Measurements from ENCODE around the gene PDF.

The PDF gene

DNA sequence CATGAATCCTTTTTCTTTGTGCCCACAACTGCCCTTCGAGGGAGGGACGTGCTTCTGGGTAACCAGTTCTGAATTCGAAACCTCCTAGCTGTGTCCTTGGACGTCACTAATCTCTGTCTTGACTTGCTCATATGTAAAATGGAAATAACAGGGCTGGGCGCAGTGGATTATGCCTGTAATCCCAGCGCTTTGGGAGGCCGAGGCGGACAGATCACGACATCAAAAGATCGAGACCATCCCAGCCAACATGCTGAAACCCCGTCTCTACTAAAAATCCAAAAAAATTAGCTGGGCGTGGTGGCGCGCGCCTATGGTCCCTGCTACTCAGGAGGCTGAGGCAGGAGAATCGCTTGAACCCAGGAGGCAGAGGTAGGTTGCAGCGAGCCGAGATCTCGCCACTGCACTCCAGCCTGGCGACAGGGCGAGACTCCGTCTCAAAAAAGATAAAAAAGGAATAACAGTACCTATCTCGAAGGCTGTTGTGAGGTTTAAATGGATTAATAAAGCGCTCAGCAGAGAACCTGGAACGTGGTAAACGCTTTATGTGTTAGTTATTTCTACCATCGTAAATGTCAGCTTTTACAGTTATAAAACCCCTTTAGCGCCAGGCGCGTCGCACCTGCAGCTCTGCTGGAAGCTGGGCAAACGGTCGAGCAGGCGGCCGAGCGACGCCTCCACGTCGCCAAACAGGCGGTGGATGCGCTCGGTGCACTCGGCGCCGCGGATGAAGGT lies 8.3 kb upstream of the PDF start:
- no peak for DNase-seq

DNA sequence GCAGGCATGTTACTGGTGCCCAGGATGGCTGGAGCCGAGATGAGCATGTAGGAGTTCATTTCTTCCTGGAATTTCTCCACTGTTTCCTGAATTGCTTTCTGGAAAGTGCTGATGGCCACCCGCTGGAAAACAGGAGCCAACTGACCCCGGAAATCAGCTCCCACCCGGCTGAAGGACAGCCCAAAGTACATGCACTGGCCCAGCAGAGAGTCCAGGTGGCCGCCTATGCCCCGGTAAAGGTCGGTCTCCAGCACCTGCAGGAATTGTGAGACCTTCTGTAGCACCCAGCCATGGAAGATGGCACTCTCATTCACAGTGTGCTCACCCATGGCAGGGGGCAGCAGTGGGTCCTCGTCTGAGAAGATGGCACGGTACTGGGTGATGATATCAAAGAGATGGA lies 4.3 kb upstream of the PDF start:
- no peak for DNase-seq

GRCh38 chr16:69329369-69330285 lies 761 bp downstream of the PDF start:
- no peak for DNase-seq

DNA sequence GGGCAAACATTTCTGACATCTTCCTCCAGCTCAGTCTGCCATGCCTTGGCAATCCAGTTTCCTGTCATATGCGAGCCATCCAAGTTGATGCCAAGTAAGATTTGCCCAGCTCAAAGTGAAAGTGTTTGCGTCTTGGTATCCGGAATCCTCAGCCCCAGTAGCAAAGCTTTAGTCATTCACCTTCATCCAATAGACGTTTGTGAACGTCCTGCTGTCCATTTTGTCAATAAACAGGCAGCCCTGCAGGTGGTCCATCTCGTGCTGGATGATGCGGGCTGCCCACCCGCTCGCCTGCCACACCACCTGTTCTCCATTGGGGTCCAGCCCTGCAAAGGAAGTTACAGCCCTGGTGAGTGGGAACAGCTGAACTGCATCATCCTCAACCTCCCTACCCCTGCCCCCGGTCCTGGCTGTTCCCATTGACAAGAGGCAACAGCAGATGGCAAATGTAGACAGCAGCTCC lies 1.5 kb downstream of the PDF start:
- no peak for DNase-seq

DNA sequence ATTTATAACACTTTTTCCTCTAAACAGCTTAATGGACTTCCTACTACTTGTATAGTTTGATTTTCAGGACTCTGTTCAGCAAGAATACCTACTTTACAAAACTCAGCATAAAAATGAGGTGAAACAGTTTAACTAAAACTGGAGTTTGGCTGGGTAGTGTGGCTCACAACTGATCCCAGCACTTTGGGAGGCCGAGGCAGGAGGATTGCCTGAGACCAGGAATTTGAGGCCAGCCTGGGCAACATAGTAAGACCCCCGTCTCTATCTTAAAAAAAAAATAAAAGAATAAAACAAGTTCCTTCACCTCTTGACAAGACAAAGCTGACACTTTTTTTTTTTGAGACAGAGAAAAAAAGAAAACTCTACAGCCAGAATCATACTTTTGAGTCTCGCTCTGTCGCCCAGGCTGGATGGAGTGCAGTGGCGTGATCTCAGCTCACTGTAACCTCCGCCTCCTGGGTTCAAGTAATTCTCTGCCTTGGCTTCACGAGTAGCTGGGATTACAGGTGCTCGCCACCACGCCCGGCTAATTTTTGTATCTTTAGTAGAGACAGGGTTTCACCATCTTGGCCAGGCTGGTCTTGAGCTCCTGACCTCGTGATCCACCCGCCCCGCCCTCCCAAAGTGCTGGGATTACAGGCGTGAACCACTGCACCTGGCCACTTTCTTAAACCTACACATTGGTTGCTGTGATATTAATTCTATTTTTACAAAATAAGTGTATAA lies 2.6 kb downstream of the PDF start:
- no peak for DNase-seq

GRCh38 chr16:69326172-69326873 lies 4.1 kb downstream of the PDF start:
- peak; percentile 49 for DNase-seq

- DNase-seq, result no peak
These were observed 4.6 kb downstream of the PDF start for GRCh38 chr16:69325784-69326171.

DNA sequence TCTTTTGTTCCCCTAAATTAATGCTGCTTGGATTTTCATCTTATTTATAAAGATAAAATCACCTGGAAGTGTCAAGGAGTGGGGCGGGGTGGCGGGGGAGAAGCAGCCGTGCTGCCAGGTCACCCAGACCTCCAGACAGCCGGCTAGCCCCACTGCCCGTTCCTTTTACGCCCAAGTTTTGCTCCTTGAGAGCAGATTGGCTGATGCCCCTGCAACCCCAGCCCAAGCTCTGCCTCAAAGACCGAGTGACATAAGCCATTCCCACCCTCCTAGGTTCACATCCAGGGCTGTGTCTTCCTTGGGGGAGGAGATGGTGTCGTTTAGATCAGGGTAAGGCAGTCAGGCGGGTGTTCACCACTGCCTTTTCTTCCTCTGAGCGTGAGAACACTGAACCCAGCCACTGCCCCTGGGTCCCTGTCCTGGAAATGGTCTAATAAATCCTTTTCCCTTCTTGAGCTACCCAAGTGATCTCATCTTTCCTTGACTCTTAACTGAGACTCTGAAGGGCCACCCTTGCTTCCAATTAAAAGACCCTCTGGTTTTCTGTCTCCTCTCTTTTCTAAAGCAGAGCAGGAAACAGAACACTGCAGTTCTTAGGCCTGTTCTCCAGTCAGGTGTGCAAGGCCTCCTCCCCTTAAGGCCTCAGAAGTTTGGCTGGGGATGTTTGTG lies 5.7 kb downstream of the PDF start:
- DNase-seq, result no peak

- DNase-seq, result no peak
These were observed 6.3 kb downstream of the PDF start for GRCh38 chr16:69324013-69324531.

- no peak for DNase-seq
These were observed 7.0 kb downstream of the PDF start for GRCh38 chr16:69323415-69323814.

DNA sequence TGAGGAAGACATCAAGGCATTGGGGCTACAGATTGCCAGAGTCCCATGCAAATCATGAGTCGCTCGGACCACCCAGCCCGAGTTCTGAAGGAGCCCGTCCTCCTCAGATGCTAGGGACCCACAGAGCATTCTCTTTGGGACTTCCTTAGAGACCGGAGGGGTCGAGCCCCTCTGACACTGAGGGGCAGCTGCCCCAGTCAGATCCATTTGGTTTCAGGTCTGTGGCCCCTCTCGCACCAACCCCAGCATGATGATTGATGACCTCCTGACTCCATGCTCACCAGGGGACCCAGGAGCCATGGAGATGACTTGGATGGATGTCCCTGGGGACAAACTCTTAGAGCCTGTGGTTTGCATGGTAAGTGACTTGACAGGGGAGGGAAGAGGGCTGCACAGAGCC lies 8.0 kb downstream of the PDF start:
- no peak for DNase-seq

DNA sequence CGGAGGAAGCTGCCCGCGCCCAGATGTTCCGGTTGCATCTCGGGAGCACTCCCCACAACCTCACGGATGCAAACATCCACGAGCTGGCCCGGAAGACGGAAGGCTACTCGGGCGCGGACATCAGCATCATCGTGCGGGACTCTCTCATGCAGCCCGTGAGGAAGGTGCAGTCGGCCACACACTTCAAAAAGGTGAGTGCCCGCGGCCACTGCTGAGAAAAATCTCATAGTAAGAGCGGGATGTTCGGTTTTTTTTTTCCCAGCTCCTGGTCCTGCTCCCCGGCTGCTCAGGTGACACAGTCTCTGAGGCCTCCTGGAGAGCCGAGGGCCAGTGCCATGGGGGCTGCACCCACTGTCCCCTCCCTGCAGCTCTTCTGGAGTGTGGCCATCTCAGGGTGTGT lies 9.3 kb downstream of the PDF start:
- DNase-seq, result no peak

DNA sequence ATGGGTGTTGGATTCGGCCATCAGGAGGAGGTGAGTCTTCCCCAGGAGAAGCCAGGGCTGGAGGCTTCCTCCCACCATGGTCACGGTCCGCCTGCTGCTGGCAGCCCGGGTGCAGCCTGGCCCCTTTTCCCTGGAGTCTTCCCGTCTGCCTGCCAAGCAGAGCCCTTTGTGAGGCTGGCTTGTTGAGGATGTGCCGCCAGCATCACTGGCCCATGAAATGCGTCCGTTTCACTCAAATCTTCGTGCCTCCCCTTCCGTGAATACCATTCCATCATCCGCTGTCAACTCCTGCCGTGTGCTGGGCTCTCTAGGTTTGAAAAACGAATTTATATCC lies 9.7 kb downstream of the PDF start:
- no peak for DNase-seq

DNA sequence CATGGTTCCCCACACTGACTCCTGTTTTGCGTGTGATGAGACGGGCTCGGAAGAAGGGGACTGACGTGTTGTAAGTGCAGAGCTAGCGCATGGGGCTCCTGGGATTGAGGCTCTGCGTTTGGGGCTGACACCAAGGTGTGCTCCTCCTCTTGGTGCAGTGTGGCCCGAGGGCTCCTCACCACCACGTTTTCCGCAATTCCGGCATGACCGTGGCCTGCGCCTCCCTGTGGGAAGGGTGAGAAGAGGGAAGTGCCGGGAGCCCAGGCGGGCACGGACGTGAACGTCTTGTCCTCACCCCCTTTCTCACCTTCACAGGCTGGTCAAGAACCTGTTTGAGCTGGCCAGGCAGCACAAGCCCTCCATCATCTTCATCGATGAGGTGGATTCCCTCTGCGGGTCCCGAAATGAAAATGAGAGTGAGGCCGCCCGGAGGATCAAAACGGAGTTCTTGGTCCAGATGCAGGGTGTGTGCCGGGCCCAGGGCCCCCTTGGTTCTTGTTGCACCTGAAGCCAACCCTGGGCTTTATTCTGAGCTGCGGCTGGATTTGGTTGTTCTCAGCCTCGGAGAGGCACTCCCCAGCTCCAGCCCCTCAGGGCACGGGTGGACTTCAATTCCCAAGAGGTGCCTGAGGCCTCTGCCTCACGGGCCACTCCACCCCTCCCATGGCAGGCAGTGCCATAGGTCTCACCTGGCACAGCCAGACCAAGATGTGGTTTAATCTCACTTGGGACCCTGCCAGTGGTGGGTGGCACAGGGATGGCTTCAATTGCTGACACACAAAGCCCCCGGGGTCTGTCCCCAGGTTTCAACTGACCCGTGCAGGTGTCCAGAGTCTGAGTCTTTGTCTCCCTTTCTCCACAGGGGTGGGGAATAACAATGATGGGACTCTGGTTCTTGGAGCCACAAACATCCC lies 10.3 kb downstream of the PDF start:
- no peak for DNase-seq

DNA sequence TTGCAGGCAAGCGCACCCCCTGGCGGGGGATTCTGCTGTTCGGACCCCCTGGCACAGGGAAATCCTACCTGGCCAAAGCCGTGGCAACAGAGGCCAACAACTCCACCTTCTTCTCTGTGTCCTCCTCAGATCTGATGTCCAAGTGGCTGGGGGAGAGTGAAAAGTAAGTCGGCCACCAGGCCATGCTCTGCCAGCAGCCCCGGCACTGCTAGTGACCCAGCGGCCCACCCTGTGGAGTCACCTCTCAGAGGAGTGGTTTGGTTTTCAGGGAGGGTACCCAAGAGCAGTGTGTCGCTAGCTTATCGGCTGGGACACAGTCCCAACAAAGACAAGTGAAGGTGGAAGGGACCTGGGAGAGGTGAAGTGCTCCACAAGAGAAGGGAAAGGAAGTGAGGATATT lies 11.0 kb downstream of the PDF start:
- DNase-seq, result no peak

DNA sequence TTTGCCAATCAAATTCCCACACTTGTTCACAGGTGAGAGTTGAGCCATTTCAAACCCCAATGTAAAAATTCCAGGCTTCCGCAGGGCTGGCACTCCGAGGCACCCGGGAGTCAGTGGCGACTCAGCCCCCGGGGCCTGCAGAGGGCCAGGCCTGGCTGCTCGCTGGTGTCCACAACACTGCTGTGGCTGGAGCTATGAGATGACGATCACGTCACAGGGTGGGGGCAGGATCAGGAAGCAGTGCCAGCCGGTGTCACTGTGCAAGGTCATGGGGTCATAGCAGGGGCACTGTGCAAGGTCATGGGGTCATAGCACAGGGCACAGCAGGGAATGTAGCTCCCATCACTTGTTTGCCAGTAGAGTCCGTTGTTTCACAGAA lies 11.5 kb downstream of the PDF start:
- DNase-seq, result no peak

DNA sequence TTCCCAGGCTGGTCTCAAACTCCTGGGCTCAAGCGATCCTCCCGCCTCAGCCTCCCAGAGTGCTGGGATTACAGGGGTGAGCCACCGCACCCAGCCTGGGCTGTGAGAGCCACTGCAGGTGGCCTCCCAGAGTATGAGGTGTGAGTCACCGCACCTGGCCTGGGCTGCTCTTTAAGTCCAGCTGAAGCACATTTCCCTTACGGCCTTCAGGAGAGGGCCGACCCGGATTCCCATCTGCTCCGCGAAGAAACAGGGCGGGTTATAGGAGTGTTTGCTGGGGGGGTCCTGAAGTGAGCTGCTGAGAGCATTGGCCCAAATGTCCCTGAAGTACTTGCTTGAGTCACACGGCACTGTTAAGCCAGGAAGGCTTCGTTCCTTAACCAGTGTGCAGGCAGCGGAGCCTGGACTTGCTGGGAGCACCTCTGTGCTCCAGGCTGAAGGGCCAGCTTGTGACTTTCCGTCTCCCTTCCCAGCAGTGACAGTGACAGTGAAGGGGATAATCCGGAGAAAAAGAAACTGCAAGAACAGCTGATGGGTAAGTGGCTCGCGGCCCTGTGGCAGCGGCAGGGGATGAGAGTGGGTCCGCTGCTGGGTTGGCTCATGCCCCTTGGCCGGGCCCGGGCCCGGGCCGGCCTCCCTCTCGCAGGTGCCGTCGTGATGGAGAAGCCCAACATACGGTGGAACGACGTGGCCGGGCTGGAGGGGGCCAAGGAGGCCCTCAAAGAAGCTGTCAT lies 12.0 kb downstream of the PDF start:
- no peak for DNase-seq

GRCh38 chr16:69316595-69317034 lies 13.8 kb downstream of the PDF start:
- DNase-seq, result no peak

GRCh38 chr16:69315486-69316311 lies 14.7 kb downstream of the PDF start:
- no peak for DNase-seq
